ENCODE measurements around the gene MCL1.

MCL1 gene

GRCh38 chr1:150537732-150538684, 41.4 kb downstream of the MCL1 start:
- no peak for DNase-seq

GRCh38 chr1:150536836-150537731, 42.3 kb downstream of the MCL1 start:
- DNase-seq: no peak

- no peak for DNase-seq
These were observed 43.7 kb downstream of the MCL1 start for GRCh38 chr1:150535511-150536287.

GRCh38 chr1:150534002-150534401, 45.4 kb downstream of the MCL1 start:
- no peak for DNase-seq

- DNase-seq: peak in 1 of 4 experiments; percentile 17
These were observed 46.5 kb downstream of the MCL1 start for GRCh38 chr1:150532860-150533259.

- DNase-seq: no peak
These were observed 48.8 kb downstream of the MCL1 start for GRCh38 chr1:150530491-150531159.

- no peak for DNase-seq
These were observed 50.4 kb downstream of the MCL1 start for GRCh38 chr1:150529017-150529416.

GRCh38 chr1:150528196-150528595, 51.2 kb downstream of the MCL1 start:
- DNase-seq: no peak

GRCh38 chr1:150525348-150525747, 54.1 kb downstream of the MCL1 start:
- DNase-seq: no peak
